Measurements from ENCODE around the gene UFSP2.

GRCh38 chr4:185352741-185353140, 73.0 kb downstream of the UFSP2 start:
- no peak for TF ChIP-seq CTCF (IDR thresholded peaks at IDR 0.05)
- no peak for TF ChIP-seq POLR2A (IDR thresholded peaks at IDR 0.05)
- TF ChIP-seq POLR2AphosphoS5 (IDR thresholded peaks at IDR 0.05): no peak
- no peak for TF ChIP-seq EP300 (IDR thresholded peaks at IDR 0.05)

Data from upper lobe of left lung (tissue), 4 donors.